ENCODE measurements around the gene YIF1A. TPM values are rescaled to one million over a fixed set of nuclear protein-coding genes. Genes with fewer than 3 reads are reported as not detected.

YIF1A gene
- total RNA-seq, 1 experiment from 2014 or later = 64.3 TPM

GRCh38 chr11:66266378-66267038 lies 22.4 kb downstream of the YIF1A start:
- Histone ChIP-seq H3K18ac (ENCODE audit: insufficient read length, low read depth, low read length) (no peak overlapping the region), H3K27me3 (ENCODE audit: insufficient read depth, low read length) (no peaks in the 10 kb centered on the region), H3K56ac (ENCODE audit: insufficient read length, low read depth, low read length) (no peak overlapping the region), H3K27ac (ENCODE audit: insufficient read length, low read depth, low read length) (no peak overlapping the region), H3K9me3 (ENCODE audit: control insufficient read depth, low read depth, low read length) (no peaks in the 10 kb centered on the region), H3K23me2 (ENCODE audit: insufficient read length, low read depth, low read length, poor library complexity, severe bottlenecking) (peaks cover 10% of the 10 kb centered on the region), H3K4me2 (ENCODE audit: insufficient read depth, insufficient read length, low read length) (peak overlapping the region; percentile 95), H4K5ac (ENCODE audit: insufficient read length, low read depth, low read length) (no peak overlapping the region), H2AK5ac (ENCODE audit: insufficient read length, low read length) (no peak overlapping the region), H3T11ph (ENCODE audit: low read length) (no peak overlapping the region), H3K23ac (ENCODE audit: insufficient read length, low read depth, low read length) (no peak overlapping the region), H4K8ac (replicated peaks; ENCODE audit: insufficient read length, low read depth, low read length) (no peak overlapping the region), H4K91ac (ENCODE audit: insufficient read length, low read depth, low read length) (no peak overlapping the region), H2AFZ (ENCODE audit: low read length) (no peak overlapping the region), H2BK20ac (ENCODE audit: low read depth, low read length, poor library complexity, severe bottlenecking) (no peak overlapping the region), H2BK5ac (ENCODE audit: insufficient read length, low read length) (no peak overlapping the region), H2BK15ac (ENCODE audit: low read depth, low read length) (no peak overlapping the region), H3K4me1 (ENCODE audit: insufficient read depth, low read length) (no peaks in the 10 kb centered on the region), H4K20me1 (ENCODE audit: control insufficient read depth, insufficient read depth, insufficient read length) (peaks cover 2% of the 10 kb centered on the region), H3K79me2 (ENCODE audit: insufficient read depth, low read length) (peaks cover 5% of the 10 kb centered on the region; the same call in 1 of the 2 replicates), H2BK120ac (ENCODE audit: low read depth, low read length, poor library complexity, severe bottlenecking) (no peak overlapping the region), H3K4ac (ENCODE audit: low read depth, low read length) (no peak overlapping the region), H3K14ac (ENCODE audit: insufficient read depth, low read length) (no peak overlapping the region), H2BK12ac (ENCODE audit: insufficient read length, low read depth, low read length) (no peak overlapping the region), H3K9ac (ENCODE audit: extremely low read depth, insufficient read length, low read length) (no peak overlapping the region), H3K79me1 (ENCODE audit: insufficient read depth, low read depth, low read length, poor library complexity, severe bottlenecking) (no peaks in the 10 kb centered on the region)
- Mint-ChIP-seq H3K27ac (peak overlapping the region in 2 of 3 experiments; percentile 72 to 73; a peak in 3 of 7 replicates), H3K36me3 (ENCODE audit: insufficient read depth in 1 of 3, low read depth in 3 of 3) (peaks cover 9 to 42% (median 38%) of the 10 kb centered on the region in 3 experiments), H3K9me3 (no peaks in the 10 kb centered on the region), H3K4me3 (peak overlapping the region; percentile 89 to 98), H3K27me3 (ENCODE audit: low read depth) (no peaks in the 10 kb centered on the region; the same call in 1 of the 2 replicates), H3K4me1 (peaks cover 20 to 22% of the 10 kb centered on the region in 2 experiments)
- no peak for DNase-seq
- no peak for TF ChIP-seq CTCF (conservative IDR thresholded peaks at IDR 0.05)
- WGBS (ENCODE audit: extremely low coverage, insufficient read length, low lambda C conversion rate) = no CpG with 5 or more reads among the region's 20 CpGs

All from H9 (cell line).